C1 segment of cervical spinal cord (tissue), 14 donors: ENCODE results near the gene SH3RF3.

Experiments used
- DNase-seq, 14 donors: peaks; one replicate each; lab custom pipeline; 2025; lab: John Stamatoyannopoulos, UW

The SH3RF3 gene

DNA sequence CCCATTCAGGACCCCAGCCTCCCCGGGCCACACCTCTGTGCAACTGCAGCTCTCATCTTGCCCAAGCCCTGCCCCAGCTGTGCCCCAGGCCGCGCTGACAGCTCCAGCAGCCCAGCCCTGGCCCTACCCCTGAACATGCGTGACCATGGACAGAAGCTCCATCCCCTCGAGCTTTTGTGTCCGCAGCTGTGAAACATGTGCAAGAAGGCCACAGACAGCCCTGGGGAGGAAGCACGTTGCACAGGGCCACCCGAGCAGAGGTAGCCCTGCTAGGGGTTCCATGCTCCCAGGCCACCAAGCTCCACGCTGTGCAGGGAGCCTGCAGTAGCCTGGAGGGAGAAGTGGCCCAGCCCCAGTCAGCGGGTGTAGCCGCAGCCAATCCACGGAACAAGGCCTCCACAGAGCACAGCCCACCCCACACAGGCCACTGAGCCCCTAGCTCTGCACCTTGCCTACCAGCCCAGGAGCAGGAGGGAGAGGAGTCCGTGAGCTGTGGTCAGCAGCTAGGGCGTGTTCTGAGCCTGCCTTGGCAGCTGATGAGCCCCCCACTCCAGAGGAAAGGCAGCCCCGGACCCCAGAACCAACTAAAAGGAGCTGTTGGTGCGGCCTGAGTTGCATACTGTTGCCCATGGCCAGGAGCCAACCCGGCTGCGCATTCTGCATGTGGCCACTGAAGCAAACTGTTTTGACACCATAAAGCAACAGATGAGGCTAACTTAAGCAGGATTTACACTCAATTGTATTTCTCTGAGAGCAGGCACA lies 300.7 kb downstream of the SH3RF3 start:
- no peak for DNase-seq

DNA sequence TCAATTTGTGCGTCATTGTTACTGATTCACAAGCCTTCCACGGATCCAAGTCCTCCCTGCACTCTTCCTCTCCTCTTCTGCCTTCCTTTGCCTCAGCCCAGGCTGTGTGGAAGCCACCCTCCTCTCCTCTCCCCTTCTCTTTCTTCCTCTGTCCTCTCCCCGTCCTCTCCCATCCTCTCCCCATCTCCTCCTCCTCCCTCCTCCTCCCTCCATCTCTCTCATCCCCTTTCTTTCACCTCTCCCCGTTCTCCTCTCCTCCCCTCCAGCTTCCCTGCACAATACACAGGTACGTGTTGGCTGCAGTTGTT lies 301.3 kb downstream of the SH3RF3 start:
- DNase-seq = no peak

GRCh38 chr2:109432421-109432820 lies 303.4 kb downstream of the SH3RF3 start:
- DNase-seq = no peak

DNA sequence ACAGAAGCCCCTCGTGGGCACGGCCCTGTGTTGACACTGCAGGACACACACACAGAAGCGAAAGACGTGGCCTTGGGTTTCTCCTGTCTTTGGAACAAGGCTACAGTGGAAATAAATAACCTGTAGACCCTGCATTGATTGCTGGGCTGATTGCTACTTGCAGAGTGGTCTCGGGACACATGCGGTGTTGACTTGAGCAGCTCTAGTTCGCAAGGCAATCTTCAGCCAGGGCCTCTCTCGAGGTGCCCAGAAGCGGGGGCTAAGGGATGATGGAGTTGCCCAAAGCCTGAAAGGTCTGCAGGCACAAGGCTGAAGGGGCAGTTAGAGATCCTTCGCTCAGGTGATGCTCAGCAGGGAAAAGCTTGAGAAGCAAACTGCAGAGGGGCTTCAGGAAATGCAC lies 304.5 kb downstream of the SH3RF3 start:
- no peak for DNase-seq

- DNase-seq = no peak
Observed at GRCh38 chr2:109433926-109434325, 304.9 kb downstream of the SH3RF3 start.

DNA sequence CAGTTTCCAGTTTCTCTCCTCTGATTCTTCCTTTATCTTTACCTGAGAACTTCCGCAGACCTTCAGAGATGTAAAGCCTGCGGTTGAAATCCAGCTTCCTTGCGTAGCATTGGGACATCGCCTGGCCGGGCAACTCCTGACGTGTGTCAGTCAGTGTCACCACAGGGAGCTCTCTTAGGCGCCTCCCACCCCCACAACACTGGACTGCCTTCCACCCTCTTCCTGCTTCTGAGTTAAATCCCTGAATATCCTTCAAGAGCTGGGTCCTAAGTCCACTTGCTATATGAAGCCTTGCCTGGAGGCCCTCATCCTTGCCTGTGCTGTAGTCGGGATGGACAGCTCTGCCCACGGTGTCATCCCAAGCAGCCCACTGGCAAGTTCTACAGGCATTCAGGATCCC lies 305.3 kb downstream of the SH3RF3 start:
- DNase-seq = no peak

DNA sequence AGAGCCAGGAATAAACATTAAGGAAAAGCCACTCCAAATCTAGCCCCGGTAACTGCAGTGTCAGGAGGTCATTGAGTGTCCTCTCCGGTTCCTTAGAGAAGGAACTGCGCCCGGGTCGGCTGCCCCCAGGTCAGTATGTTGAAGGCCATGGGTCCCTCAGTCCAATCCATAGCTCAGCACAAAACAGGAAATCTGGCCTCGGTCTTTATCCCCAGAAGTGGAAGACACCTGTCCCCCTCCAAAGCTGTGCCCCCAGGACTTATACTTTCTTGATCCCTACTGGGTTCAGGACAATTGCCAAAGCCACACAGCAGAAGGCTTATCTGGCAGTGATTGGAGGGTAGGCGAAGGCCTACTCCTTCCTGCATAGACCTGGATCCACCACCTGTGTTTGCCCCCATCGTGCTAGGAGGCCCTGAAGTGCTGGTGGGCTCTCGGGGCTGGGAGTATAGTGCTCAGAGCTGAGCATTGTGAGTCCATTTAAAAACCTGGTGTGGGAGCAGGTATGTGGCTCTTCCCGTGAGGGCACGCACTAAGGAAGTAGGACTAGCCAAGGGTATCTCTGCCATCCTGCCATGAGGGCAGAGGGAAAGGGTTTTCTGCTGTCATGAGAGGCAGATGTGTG lies 306.2 kb downstream of the SH3RF3 start:
- no peak for DNase-seq

GRCh38 chr2:109435901-109436598 lies 307.0 kb downstream of the SH3RF3 start:
- DNase-seq = peak in 2 of 14 donors; percentile 33 to 82

GRCh38 chr2:109436610-109437225 lies 307.7 kb downstream of the SH3RF3 start:
- peak in 1 of 14 donors; percentile 43 for DNase-seq

DNA sequence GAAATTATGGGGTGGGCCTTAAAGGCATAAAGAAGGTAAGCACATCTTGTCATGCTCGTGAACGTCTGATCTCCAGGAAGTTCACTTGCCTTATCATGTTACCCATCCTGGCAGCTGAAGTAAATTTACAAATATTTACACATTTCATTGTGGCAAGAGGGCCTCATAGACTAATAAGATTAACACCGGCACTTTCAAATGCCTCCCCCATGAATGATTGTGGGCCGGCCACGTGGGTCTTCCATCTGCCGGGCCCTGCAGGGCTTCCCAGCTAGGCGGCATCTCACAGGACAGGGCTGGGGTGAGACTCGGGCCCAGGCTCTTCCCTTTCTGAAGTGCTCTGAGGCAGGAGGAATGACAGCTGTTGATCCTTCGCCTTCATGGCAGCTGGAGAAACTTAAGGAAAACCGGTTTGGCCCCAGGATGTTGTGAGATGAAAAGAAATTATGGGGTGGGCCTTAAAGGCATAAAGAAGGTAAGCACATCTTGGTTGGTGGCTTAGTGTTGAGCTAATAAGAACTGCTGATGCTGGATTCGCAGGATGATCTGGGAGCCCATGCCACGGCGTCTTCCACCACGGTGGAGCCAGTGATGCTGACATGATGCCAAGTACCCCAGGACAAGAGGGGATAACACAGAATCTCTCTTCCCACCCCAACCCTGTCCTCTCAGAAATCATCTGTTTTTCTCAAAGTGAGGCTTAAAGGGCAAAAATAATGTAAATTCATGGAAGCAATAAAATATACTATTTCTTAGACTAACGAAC lies 308.5 kb downstream of the SH3RF3 start:
- DNase-seq = no peak

DNA sequence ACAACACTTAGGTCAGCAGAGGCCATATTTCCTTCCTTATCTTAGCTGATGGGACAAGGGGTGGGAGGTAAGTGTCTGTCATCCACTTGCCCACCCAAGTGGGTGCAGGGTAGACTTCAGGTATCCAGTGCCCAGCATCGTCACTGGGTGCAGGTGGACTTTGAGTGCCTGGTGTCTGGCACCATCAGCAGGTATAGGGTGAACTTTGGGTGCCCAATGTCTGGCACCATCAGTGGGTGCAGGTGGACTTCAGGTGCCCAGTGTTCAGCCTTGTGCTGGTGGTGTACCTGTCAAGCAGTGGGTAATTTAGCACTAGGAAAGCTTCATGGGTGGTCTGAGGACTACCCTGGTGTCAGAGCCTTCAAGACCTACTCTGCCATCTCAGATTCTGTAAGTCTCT lies 309.1 kb downstream of the SH3RF3 start:
- no peak for DNase-seq

GRCh38 chr2:109438773-109439389 lies 309.9 kb downstream of the SH3RF3 start:
- peak in 11 of 14 donors; percentile 12 to 85 (median 50) for DNase-seq

DNA sequence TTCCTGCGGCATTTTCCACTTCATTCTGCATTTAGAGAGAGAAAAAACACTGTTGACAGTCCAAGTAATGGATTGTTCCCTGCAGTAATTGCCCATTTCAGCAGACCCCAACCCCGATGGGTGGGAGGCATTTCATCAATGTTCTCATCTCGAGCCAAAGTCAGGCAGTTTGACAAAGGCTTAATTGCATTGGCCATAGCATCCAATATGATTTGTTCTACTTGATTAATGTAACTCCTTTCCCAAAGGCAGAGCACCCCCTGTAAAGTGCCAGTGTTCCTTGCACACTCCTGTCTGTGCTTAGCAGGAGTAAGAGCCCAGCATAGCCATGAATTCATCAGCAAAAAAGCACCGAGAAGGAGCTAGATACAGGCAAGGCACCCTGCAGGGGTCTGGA lies 310.4 kb downstream of the SH3RF3 start:
- DNase-seq = no peak

DNA sequence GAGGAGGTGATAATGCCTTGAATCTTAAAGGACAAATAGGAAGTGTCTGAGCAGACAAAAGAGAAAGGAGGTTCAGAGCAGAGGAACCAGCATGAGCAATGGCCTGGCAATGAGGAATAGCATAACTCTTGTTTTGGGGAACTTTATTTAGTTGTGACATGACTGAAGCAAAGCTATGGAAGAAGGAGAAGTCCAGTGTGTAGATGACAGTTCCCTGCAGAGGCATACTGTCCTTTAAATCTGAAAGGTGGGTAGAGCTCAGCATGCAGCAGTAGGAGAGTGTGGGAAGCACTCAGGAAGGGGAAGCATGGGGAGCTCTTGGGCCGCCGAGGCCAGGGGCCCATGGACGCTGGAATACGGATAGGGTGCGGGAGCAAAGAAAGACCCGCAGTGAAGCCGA lies 311.0 kb downstream of the SH3RF3 start:
- DNase-seq = no peak

- no peak for DNase-seq
Observed at GRCh38 chr2:109440499-109441156, 311.6 kb downstream of the SH3RF3 start.

- no peak for DNase-seq
Observed at GRCh38 chr2:109442715-109443319, 313.8 kb downstream of the SH3RF3 start.

- no peak for DNase-seq
Observed at GRCh38 chr2:109444916-109445315, 315.9 kb downstream of the SH3RF3 start.

- DNase-seq = peak in 1 of 14 donors; percentile 27
Observed at GRCh38 chr2:109446278-109447131, 317.5 kb downstream of the SH3RF3 start.

DNA sequence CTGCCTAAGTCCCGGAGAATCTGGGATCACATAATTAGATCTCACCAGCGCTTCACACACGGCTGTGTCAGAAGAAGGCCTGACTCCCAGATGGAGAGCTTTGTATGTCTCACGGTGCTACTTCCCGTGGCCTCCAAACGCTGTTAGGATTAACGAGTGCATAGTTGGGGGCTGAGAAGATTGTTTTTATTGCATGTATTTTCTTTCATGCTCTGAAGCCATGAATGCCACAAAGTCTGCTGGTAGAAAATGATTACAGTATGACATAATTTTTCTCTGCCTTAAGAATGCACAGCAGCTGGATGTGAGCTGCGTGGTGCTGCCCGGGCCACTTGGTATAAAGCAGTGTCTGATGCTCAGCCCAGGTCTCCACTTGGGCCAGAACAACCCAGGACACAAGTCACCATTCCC lies 318.3 kb downstream of the SH3RF3 start:
- DNase-seq = peak in 1 of 14 donors; percentile 34
